Muscle of back (tissue), 13 donors: ENCODE results near the gene HBQ1. TPM values are rescaled to one million over a fixed set of nuclear protein-coding genes. Genes with fewer than 3 reads are reported as not detected.
A peak's percentile ranks its signal among the peaks of the same experiment; 100 is the strongest.
"Not testable (repeated sequence)": the region's sequence is repeated elsewhere in the genome, so short reads cannot be mapped to it uniquely, and the experiment has no call there.

Experiments
- DNase-seq, 3 donors: peaks; one replicate each; pipeline versions ENCODE4 v3.0.0 to v3.0.0-alpha.2; 2013
- long read RNA-seq, 9 donors: transcript quantifications; one replicate each; lab custom pipeline, GENCODE V29; 2026
- polyA plus RNA-seq, 10 donors: library from polyadenylated mRNA; unstranded; fragments of 120-200 nt; gene quantifications; one replicate each; pipeline ENCODE4 v1.2.1, GENCODE V29; 2013; ENCODE audit not compliant: insufficient read length in 10 of 10

HBQ1 gene
- 1 to 10 TPM in 7 of 10 donors, under 1 TPM in 2, not detected in 1; 0.61 to 7.0 (median 1.8) TPM for polyA plus RNA-seq
- long read RNA-seq, donor 1, transcript HBQ1-201 (3 exons, 536 nt), result major isoform, 5 of 5 reads
- long read RNA-seq, donor 1, partial matches to known transcripts, result 0 of 5 reads
- long read RNA-seq, donor 1, other reads (novel, unspliced or antisense), result 0 of 5 reads
- long read RNA-seq, donor 2, result 0 reads
- long read RNA-seq, donor 3, result 0 reads
- long read RNA-seq, donor 4, partial matches to known transcripts, result 0 of 3 reads
- long read RNA-seq, donor 4, other reads (novel, unspliced or antisense), result 0 of 3 reads
- long read RNA-seq, donor 5, partial matches to known transcripts, result 0 of 4 reads
- long read RNA-seq, donor 5, other reads (novel, unspliced or antisense), result 0 of 4 reads
- long read RNA-seq, donor 6, result 0 reads
- long read RNA-seq, donor 7, partial matches to known transcripts, result 0 of 1 reads
- long read RNA-seq, donor 7, other reads (novel, unspliced or antisense), result 0 of 1 reads
- long read RNA-seq, donor 8, partial matches to known transcripts, result 0 of 3 reads
- long read RNA-seq, donor 8, other reads (novel, unspliced or antisense), result 0 of 3 reads
- long read RNA-seq, donor 9, partial matches to known transcripts, result 0 of 1 reads
- long read RNA-seq, donor 9, other reads (novel, unspliced or antisense), result 0 of 1 reads

- DNase-seq, result peak in 1 of 3 donors; percentile 58
These were observed at the start of gene HBQ1 for GRCh38 chr16:180101-180675. HBQ1 (plus strand) TSS chr16:180459; CDS start chr16:180487, 28 bp downstream.

GRCh38 chr16:130533-131173, 49.6 kb upstream of the HBQ1 start:
- DNase-seq, result no peak

GRCh38 chr16:132120-132519, 48.1 kb upstream of the HBQ1 start:
- DNase-seq, result no peak

- no peak for DNase-seq
These were observed 46.5 kb upstream of the HBQ1 start for GRCh38 chr16:133716-134115.

- peak in 2 of 3 donors; percentile 25 to 64 for DNase-seq
These were observed 42.2 kb upstream of the HBQ1 start for GRCh38 chr16:138049-138417.

- DNase-seq, result no peak
These were observed 39.9 kb upstream of the HBQ1 start for GRCh38 chr16:140175-140857.

GRCh38 chr16:142405-142967, 37.8 kb upstream of the HBQ1 start:
- no peak for DNase-seq

GRCh38 chr16:143047-143446, 37.2 kb upstream of the HBQ1 start:
- DNase-seq, result no peak

GRCh38 chr16:143456-143855, 36.8 kb upstream of the HBQ1 start:
- no peak for DNase-seq

- DNase-seq, result no peak
These were observed 35.4 kb upstream of the HBQ1 start for GRCh38 chr16:144797-145252.

GRCh38 chr16:146646-147045, 33.6 kb upstream of the HBQ1 start:
- DNase-seq, result no peak

GRCh38 chr16:149024-149660, 31.1 kb upstream of the HBQ1 start:
- DNase-seq, result no peak

- DNase-seq, result no peak
These were observed 27.8 kb upstream of the HBQ1 start, which contains the start of gene HBZ for GRCh38 chr16:152141-153128. HBZ (plus strand) TSS chr16:152644; CDS start chr16:152910, 266 bp downstream.

GRCh38 chr16:153129-153521, 27.1 kb upstream of the HBQ1 start:
- DNase-seq, result not testable (repeated sequence)

- DNase-seq, result not testable (repeated sequence)
These were observed 26.6 kb upstream of the HBQ1 start for GRCh38 chr16:153550-154216.

GRCh38 chr16:154217-155030, 25.8 kb upstream of the HBQ1 start:
- DNase-seq, result peak in 2 of 3 donors; percentile 38 to 82

GRCh38 chr16:155031-155398, 25.2 kb upstream of the HBQ1 start:
- DNase-seq, result no peak
